ENCODE data around the gene SLC6A18.

Gene SLC6A18

GRCh38 chr5:1182633-1183423 is 42.4 kb upstream of the SLC6A18 start:
- no peaks in the 10 kb centered on the region for H3K36me3 ChIP-seq (ENCODE audit: control insufficient read depth, low read length)
- TF ChIP-seq CTCF (IDR thresholded peaks at IDR 0.05; ENCODE audit: low read depth, low read length, poor library complexity, severe bottlenecking): no peak

GRCh38 chr5:1183424-1184162 is 41.6 kb upstream of the SLC6A18 start:
- Histone ChIP-seq H3K79me2 (ENCODE audit: control insufficient read depth, low read length) (no peaks in the 10 kb centered on the region), H3K27ac (ENCODE audit: low read depth, low read length) (no peak overlapping the region), H3F3A (ENCODE audit: control insufficient read depth, insufficient read depth) (no peaks in the 10 kb centered on the region), H3K36me3 (ENCODE audit: control insufficient read depth, low read length) (no peaks in the 10 kb centered on the region), H3K27me3 (ENCODE audit: control insufficient read depth, low read length) (no peaks in the 10 kb centered on the region), H3K4me3 (ENCODE audit: low read length) (no peak overlapping the region), H4K20me1 (ENCODE audit: control insufficient read depth, insufficient read depth, low read depth, low read length) (no peaks in the 10 kb centered on the region), H3K9me2 (replicated peaks; ENCODE audit: control insufficient read depth, low read length) (no peaks in the 10 kb centered on the region), H3K4me2 (ENCODE audit: low read length) (no peak overlapping the region), H3K9me3 (ENCODE audit: control insufficient read depth, insufficient read depth, low read length) (no peaks in the 10 kb centered on the region), H3K4me1 (ENCODE audit: control insufficient read depth, low read length) (no peaks in the 10 kb centered on the region)
- no peak for TF ChIP-seq CTCF (IDR thresholded peaks at IDR 0.05; ENCODE audit: low read depth, low read length, poor library complexity, severe bottlenecking)
- no peak for TF ChIP-seq EZH2phosphoT487 (IDR thresholded peaks at IDR 0.05; ENCODE audit: borderline replicate concordance, low read length)

More at GRCh38 chr5:1182633-1183423, 42.4 kb upstream of the SLC6A18 start:
- Histone ChIP-seq H3K4me3 (ENCODE audit: low read length) (no peak overlapping the region), H3K79me2 (ENCODE audit: control insufficient read depth, low read length) (no peaks in the 10 kb centered on the region), H3K4me2 (ENCODE audit: low read length) (no peak overlapping the region), H3K4me1 (ENCODE audit: control insufficient read depth, low read length) (no peaks in the 10 kb centered on the region), H3K9me3 (ENCODE audit: control insufficient read depth, insufficient read depth, low read length) (no peaks in the 10 kb centered on the region), H3K27me3 (ENCODE audit: control insufficient read depth, low read length) (no peaks in the 10 kb centered on the region), H3K9me2 (replicated peaks; ENCODE audit: control insufficient read depth, low read length) (no peaks in the 10 kb centered on the region), H3F3A (ENCODE audit: control insufficient read depth, insufficient read depth) (no peaks in the 10 kb centered on the region), H3K27ac (ENCODE audit: low read depth, low read length) (no peak overlapping the region), H4K20me1 (ENCODE audit: control insufficient read depth, insufficient read depth, low read depth, low read length) (no peaks in the 10 kb centered on the region)

- Histone ChIP-seq H3K36me3 (ENCODE audit: control insufficient read depth, low read length) (no peaks in the 10 kb centered on the region), H3K9me3 (ENCODE audit: control insufficient read depth, insufficient read depth, low read length) (no peaks in the 10 kb centered on the region), H3K79me2 (ENCODE audit: control insufficient read depth, low read length) (no peaks in the 10 kb centered on the region), H3K4me3 (ENCODE audit: low read length) (no peak overlapping the region), H3K27me3 (ENCODE audit: control insufficient read depth, low read length) (no peaks in the 10 kb centered on the region), H3K4me2 (ENCODE audit: low read length) (no peak overlapping the region), H4K20me1 (ENCODE audit: control insufficient read depth, insufficient read depth, low read depth, low read length) (no peaks in the 10 kb centered on the region), H3K9me2 (replicated peaks; ENCODE audit: control insufficient read depth, low read length) (no peaks in the 10 kb centered on the region), H3K4me1 (ENCODE audit: control insufficient read depth, low read length) (no peaks in the 10 kb centered on the region), H3K27ac (ENCODE audit: low read depth, low read length) (no peak overlapping the region), H3F3A (ENCODE audit: control insufficient read depth, insufficient read depth) (no peaks in the 10 kb centered on the region)
- TF ChIP-seq CTCF (IDR thresholded peaks at IDR 0.05; ENCODE audit: low read depth, low read length, poor library complexity, severe bottlenecking) (no peak), EZH2phosphoT487 (IDR thresholded peaks at IDR 0.05; ENCODE audit: borderline replicate concordance, low read length) (no peak)
Observed at GRCh38 chr5:1184163-1184470, 41.1 kb upstream of the SLC6A18 start.
